GOT3 (cell line): ENCODE results near the gene ARHGAP19.
"Not testable (repeated sequence)": the region's sequence is repeated elsewhere in the genome, so short reads cannot be mapped to it uniquely, and the experiment has no call there.

Experiments used
- DNase-seq: peaks from one replicate; lab custom pipeline; 2025; ENCODE audit warnings: mixed read lengths; lab: John Stamatoyannopoulos, UW

The ARHGAP19 gene

GRCh38 chr10:97279121-97279815 is 13.2 kb downstream of the ARHGAP19 start:
- no peak for DNase-seq

GRCh38 chr10:97278491-97278989 is 13.9 kb downstream of the ARHGAP19 start:
- no peak for DNase-seq

- DNase-seq, result no peak
These were observed 14.9 kb downstream of the ARHGAP19 start for GRCh38 chr10:97277551-97277950.

GRCh38 chr10:97274828-97275227 is 17.6 kb downstream of the ARHGAP19 start:
- DNase-seq, result no peak

- DNase-seq, result no peak
These were observed 18.7 kb downstream of the ARHGAP19 start for GRCh38 chr10:97273700-97274099.

- DNase-seq, result no peak
These were observed 21.8 kb downstream of the ARHGAP19 start for GRCh38 chr10:97270523-97271154.

- DNase-seq, result no peak
These were observed 24.8 kb downstream of the ARHGAP19 start for GRCh38 chr10:97267671-97268070.

GRCh38 chr10:97265095-97265494 is 27.3 kb downstream of the ARHGAP19 start:
- not testable (repeated sequence) for DNase-seq

GRCh38 chr10:97263971-97264370 is 28.5 kb downstream of the ARHGAP19 start:
- DNase-seq, result no peak

- no peak for DNase-seq
These were observed 30.8 kb downstream of the ARHGAP19 start for GRCh38 chr10:97261656-97262055.

- DNase-seq, result no peak
These were observed 31.3 kb downstream of the ARHGAP19 start for GRCh38 chr10:97261183-97261582.

GRCh38 chr10:97259119-97259518 is 33.3 kb downstream of the ARHGAP19 start:
- no peak for DNase-seq

- no peak for DNase-seq
These were observed 36.1 kb downstream of the ARHGAP19 start for GRCh38 chr10:97256356-97256755.

GRCh38 chr10:97255512-97256293 is 36.7 kb downstream of the ARHGAP19 start:
- no peak for DNase-seq

- DNase-seq, result no peak
These were observed 37.7 kb downstream of the ARHGAP19 start for GRCh38 chr10:97254694-97255093.

GRCh38 chr10:97250952-97251351 is 41.5 kb downstream of the ARHGAP19 start:
- no peak for DNase-seq

GRCh38 chr10:97243836-97244235 is 48.6 kb downstream of the ARHGAP19 start:
- DNase-seq, result no peak

GRCh38 chr10:97238855-97239254 is 53.6 kb downstream of the ARHGAP19 start:
- no peak for DNase-seq

GRCh38 chr10:97235353-97235752 is 57.1 kb downstream of the ARHGAP19 start:
- DNase-seq, result no peak

- DNase-seq, result no peak
These were observed 58.0 kb downstream of the ARHGAP19 start for GRCh38 chr10:97234400-97234799.

GRCh38 chr10:97230146-97230545 is 62.3 kb downstream of the ARHGAP19 start:
- no peak for DNase-seq

GRCh38 chr10:97229322-97230015 is 63.0 kb downstream of the ARHGAP19 start:
- no peak for DNase-seq
